HepG2 (cell line): ENCODE results near the gene PEAR1. TPM values are rescaled to one million over a fixed set of nuclear protein-coding genes. Genes with fewer than 3 reads are reported as not detected.

Source experiments
- ATAC-seq: fragments of 200-7000 bp; cut with Tn5 transposase; 3 replicates; pipeline ENCODE4 v1.9.1; 2020; ENCODE audit warnings: mild to moderate bottlenecking, moderate library complexity
- BruUV-seq: library from RNA; stranded (reverse); fragments of 400-500 nt; replicated peaks from 2 replicates; lab custom pipeline; 2021; lab: Mats Ljungman, UMichigan
- CTCF ChIA-PET: fragments of 300-600 bp; formaldehyde crosslinking; extraction: SDS; loops from one replicate; lab custom pipeline; 2021; ENCODE audit warnings: low total read pairs, inconsistent platforms, low intra/inter-chr PET ratio; lab: Yijun Ruan, JAX
- POLR2A ChIA-PET: fragments of 350-600 bp; sonication (Branson Sonifier 250); formaldehyde crosslinking; loops from one replicate; lab custom pipeline; 2020; ENCODE audit warnings: antibody characterized with exemption, inconsistent platforms; lab: Yijun Ruan, JAX
- DNase-seq: peaks from one replicate; pipeline ENCODE4 v3.0.0-alpha.2; 2015; ENCODE audit warnings: low spot score
- FAIRE-seq: peaks from 3 replicates; lab custom pipeline; 2011; peaks lifted over from hg19 to GRCh38; lab: Jason Lieb, UNC
- H2AFZ ChIP-seq: one replicate; pipeline ENCODE4 v1.6.1; 2011; ENCODE audit warnings: low read length, inconsistent platforms
- H3K27ac ChIP-seq: fragments of 300-600 bp; 3 replicates; pipeline ENCODE4 v1.8.0; 2011; ENCODE audit warnings: mixed run types, mild to moderate bottlenecking, mixed read lengths, low read length, inconsistent platforms; ENCODE audit not compliant: insufficient read depth; ENCODE audit errors: extremely low read length
- H3K27me3 ChIP-seq, 2 experiments: fragments of 200-600 bp in 1 of 2; 2 replicates in 1 of 2; 3 replicates in 1 of 2; pipeline versions ENCODE4 v1.6.0 to v1.8.0; 2011; ENCODE audit warnings: low read length in 2 of 2, mild to moderate bottlenecking in 2 of 2, moderate library complexity in 2 of 2, inconsistent platforms in 1 of 2; ENCODE audit not compliant: insufficient read depth in 2 of 2, control insufficient read depth in 1 of 2
- H3K36me3 ChIP-seq, 2 experiments: fragments of 200-600 bp in 1 of 2; replicated peaks in 1 of 2; 2 replicates in 1 of 2; 3 replicates in 1 of 2; pipeline versions ENCODE4 v1.5.1 to v1.8.0; 2011; ENCODE audit warnings: low read length in 2 of 2, inconsistent platforms in 1 of 2; ENCODE audit not compliant: insufficient read depth in 2 of 2, control insufficient read depth in 1 of 2
- H3K4me1 ChIP-seq: 2 replicates; pipeline ENCODE4 v1.5.1; 2012; ENCODE audit warnings: low read length, inconsistent platforms; ENCODE audit not compliant: insufficient read depth
- H3K4me2 ChIP-seq: 2 replicates; pipeline ENCODE4 v1.6.0; 2011; ENCODE audit warnings: low read depth, low read length, inconsistent platforms
- H3K4me3 ChIP-seq, 3 experiments: fragments of 200-600 bp in 1 of 3; sonication (generic), shearing (Covaris generic) in 1 of 3; replicated peaks in 1 of 3; 2 replicates each; pipeline ENCODE4 v1.5.1; 2011 to 2016; ENCODE audit warnings: low read length in 3 of 3, inconsistent platforms in 2 of 3, low read depth in 2 of 3, mild to moderate bottlenecking in 2 of 3, control low read depth in 1 of 3, mixed read lengths in 1 of 3; ENCODE audit not compliant: insufficient read depth in 1 of 3
- H3K79me2 ChIP-seq: one replicate; pipeline ENCODE4 v1.6.1; 2011; ENCODE audit warnings: low read length, inconsistent platforms; ENCODE audit not compliant: insufficient read depth
- H3K9ac ChIP-seq: 2 replicates; pipeline ENCODE4 v1.6.0; 2011; ENCODE audit warnings: mild to moderate bottlenecking, low read depth, low read length, inconsistent platforms; ENCODE audit not compliant: insufficient read depth
- H3K9me3 ChIP-seq: 2 replicates; pipeline ENCODE4 v1.5.1; 2012; ENCODE audit warnings: mild to moderate bottlenecking, low read length
- H4K20me1 ChIP-seq: 2 replicates; pipeline ENCODE4 v1.6.0; 2011; ENCODE audit warnings: inconsistent platforms, mild to moderate bottlenecking, low read length, moderate library complexity; ENCODE audit not compliant: insufficient read depth
- CCDC6 ChIP-seq: sonication (generic); formaldehyde crosslinking; IDR thresholded peaks from 2 replicates; pipeline ENCODE4 v1.8.1; 2022; ENCODE audit warnings: mild to moderate bottlenecking, missing genetic modification reagents, moderate library complexity
- FOSL1 ChIP-seq: sonication (generic); formaldehyde crosslinking; IDR thresholded peaks from 2 replicates; pipeline ENCODE4 v1.9.0; 2021; ENCODE audit warnings: missing genetic modification reagents, borderline replicate concordance
- LRRFIP1 ChIP-seq: sonication (generic); formaldehyde crosslinking; conservative IDR thresholded peaks from 2 replicates; pipeline ENCODE4 v1.4.0; 2020; ENCODE audit warnings: missing genetic modification reagents
- MLX ChIP-seq: IDR thresholded peaks from 2 replicates; pipeline ENCODE4 v1.6.1; 2016
- MXI1 ChIP-seq: IDR thresholded peaks from 3 replicates; pipeline ENCODE4 v1.6.1; 2012; ENCODE audit warnings: low read depth, low read length, inconsistent platforms, borderline replicate concordance
- NAIF1 ChIP-seq: sonication (generic); formaldehyde crosslinking; IDR thresholded peaks from 2 replicates; pipeline ENCODE4 v1.5.0; 2020; ENCODE audit warnings: mild to moderate bottlenecking, missing genetic modification reagents, borderline replicate concordance
- NR0B2 ChIP-seq: sonication (generic); formaldehyde crosslinking; IDR thresholded peaks from 2 replicates; pipeline ENCODE4 v1.4.0; 2020; ENCODE audit warnings: mild to moderate bottlenecking, missing genetic modification reagents
- SNAPC4 ChIP-seq: sonication (generic); formaldehyde crosslinking; IDR thresholded peaks from 2 replicates; pipeline ENCODE4 v1.4.0; 2020; ENCODE audit warnings: mild to moderate bottlenecking, missing genetic modification reagents
- TOPORS ChIP-seq: sonication (generic); formaldehyde crosslinking; IDR thresholded peaks from 2 replicates; pipeline ENCODE4 v1.8.0; 2023; ENCODE audit warnings: mild to moderate bottlenecking, missing genetic modification reagents
- YY1 ChIP-seq: IDR thresholded peaks from 2 replicates; pipeline ENCODE4 v1.6.1; 2011; ENCODE audit warnings: low read length, low read depth, moderate library complexity, mild to moderate bottlenecking; ENCODE audit not compliant: insufficient read depth, insufficient replicate concordance
- ZBTB2 ChIP-seq: sonication (generic); formaldehyde crosslinking; IDR thresholded peaks from 2 replicates; pipeline ENCODE4 v1.8.0; 2022; ENCODE audit warnings: low read depth, missing genetic modification reagents
- ZNF367 ChIP-seq: sonication (generic); formaldehyde crosslinking; IDR thresholded peaks from 2 replicates; pipeline ENCODE4 v1.4.0; 2020; ENCODE audit warnings: missing genetic modification reagents, borderline replicate concordance
- ZNF839 ChIP-seq: sonication (generic); formaldehyde crosslinking; IDR thresholded peaks from 2 replicates; pipeline ENCODE4 v1.4.0; 2020; ENCODE audit warnings: missing genetic modification reagents, mild to moderate bottlenecking, borderline replicate concordance
- WGBS: methylation state at CpG from one replicate; pipeline ENCODE4 v1.1.6; 2017; ENCODE audit warnings: low lambda C conversion rate; 5-methylcytosine and 5-hydroxymethylcytosine counted together
- in situ Hi-C: cut with HindIII; loops from 2 replicates; pipeline ENCODE4 v1.10.0; 2017; ENCODE audit warnings: low pct_unique_long_range_greater_than_20kb; ENCODE audit not compliant: extremely low pct_ligation_motif_present
- intact Hi-C: fragments of 100-400 bp; cut with micrococcal nuclease; formaldehyde crosslinking; loops from one replicate; pipeline ENCODE4 v1.10.0; 2022; ENCODE audit not compliant: unreplicated experiment
- polyA plus RNA-seq, 8 experiments: library from polyadenylated mRNA; depleted of rRNA in 3 of 8; stranded (reverse) in 7 of 8; unstranded in 1 of 8; fragments of >200 nt; fragmentation: Illumina TruSeq in 4 of 8; extraction: Trizol in 4 of 8; gene quantifications; 2 replicates each; pipeline versions ENCODE4 v1.2.1 to v1.2.3, GENCODE V29; 2011 to 2016; ENCODE audit warnings: low read depth in 4 of 8, missing spikeins in 1 of 8, mixed read lengths in 1 of 8; ENCODE audit not compliant: insufficient read depth in 1 of 8
- total RNA-seq, 5 experiments: library from RNA; depleted of rRNA; stranded (reverse); fragments of >200 nt; fragmentation: Illumina TruSeq; extraction: Trizol; gene quantifications; 2 replicates each; pipeline ENCODE4 v1.2.3, GENCODE V29; 2016; ENCODE audit warnings: low read depth in 1 of 5

Gene PEAR1
- total and polyA plus RNA-seq, 2 of the 13 experiments (the other 11 are each of a cell fraction or from before 2014, with no cell fraction given) = 0.27 to 0.41 TPM

GRCh38 chr1:156897078-156897825, 3.7 kb downstream of the PEAR1 start:
- no peak for DNase-seq
- POLR2A ChIA-PET = interaction anchor here (0.6 kb wide), 1 partner anchor 220 kb away, joined by 4 read pairs; the partner anchor contains the start of gene NES
- TF ChIP-seq TOPORS = no peak
- no peak for TF ChIP-seq NAIF1
- no peak for TF ChIP-seq ZNF839 (CRISPR knock-in tag)
- TF ChIP-seq ZBTB2 = no peak
- TF ChIP-seq MLX (CRISPR knock-in tag) = no peak
- TF ChIP-seq MXI1 = no peak
- no peak for TF ChIP-seq ZNF367 (CRISPR knock-in tag)
- no peak for TF ChIP-seq YY1
- TF ChIP-seq CCDC6 (CRISPR knock-in tag) = no peak
- no peak for TF ChIP-seq LRRFIP1
- no peak for TF ChIP-seq NR0B2 (CRISPR knock-in tag)
- TF ChIP-seq SNAPC4 = no peak
- no peak for TF ChIP-seq FOSL1 (CRISPR knock-in tag)

More at GRCh38 chr1:156897078-156897825, 3.7 kb downstream of the PEAR1 start:
- no peak overlapping the region for H3K27ac ChIP-seq
- 38% methylated on average over 7 of the region's 14 CpGs for WGBS
- no peak overlapping the region for H3K4me3 ChIP-seq
- H3K4me2 ChIP-seq = no peak overlapping the region
- no peaks in the 10 kb centered on the region for H3K9me3 ChIP-seq
- ATAC-seq = no peak
- H3K79me2 ChIP-seq = no peaks in the 10 kb centered on the region
- no peak overlapping the region for H2AFZ ChIP-seq
- no peaks in the 10 kb centered on the region for H3K36me3 ChIP-seq
- FAIRE-seq = no peak
- intact Hi-C loops (no loop called here), in situ Hi-C loops (no loop called here)
- CTCF ChIA-PET = no interaction called here
- H3K4me1 ChIP-seq = peaks cover 28% of the 10 kb centered on the region
- H3K27me3 ChIP-seq = peaks cover 4 to 80% of the 10 kb centered on the region in 2 experiments
- H4K20me1 ChIP-seq = no peaks in the 10 kb centered on the region
- BruUV-seq = no TSS peak
- no peak overlapping the region for H3K9ac ChIP-seq
